DND-41 (cell line): ENCODE measurements around the gene GRK3.
A peak's percentile ranks its signal among the peaks of the same experiment; 100 is the strongest.

Source experiments
- ATAC-seq: fragments of 200-7000 bp; cut with Tn5 transposase; 3 replicates; pipeline ENCODE4 v1.9.1; 2021; ENCODE audit warnings: low read depth; ENCODE audit not compliant: insufficient read depth
- DNase-seq: peaks from one replicate; pipeline ENCODE4 v3.0.0-alpha.2; 2020
- H2AFZ ChIP-seq: 2 replicates; pipeline ENCODE4 v1.6.0; 2012; ENCODE audit warnings: low read depth, low read length
- H3K27ac ChIP-seq: 2 replicates; pipeline ENCODE4 v1.5.1; 2012; ENCODE audit warnings: low read length, inconsistent platforms
- H3K27me3 ChIP-seq: fragments of 200-600 bp; sonication (generic); 2 replicates; pipeline ENCODE4 v1.6.0; 2012; ENCODE audit warnings: low read length, mild to moderate bottlenecking, inconsistent platforms; ENCODE audit not compliant: insufficient read depth, poor library complexity
- H3K36me3 ChIP-seq: 2 replicates; pipeline ENCODE4 v1.5.1; 2012; ENCODE audit warnings: low read length, inconsistent platforms; ENCODE audit not compliant: insufficient read depth
- H3K4me1 ChIP-seq: 2 replicates; pipeline ENCODE4 v1.5.1; 2012; ENCODE audit warnings: mild to moderate bottlenecking, low read length; ENCODE audit not compliant: insufficient read depth
- H3K4me2 ChIP-seq: 2 replicates; pipeline ENCODE4 v1.6.0; 2012; ENCODE audit warnings: mild to moderate bottlenecking, moderate library complexity, low read length, inconsistent platforms; ENCODE audit not compliant: insufficient read depth
- H3K4me3 ChIP-seq, 2 experiments: fragments of 200-600 bp in 1 of 2; shearing (Covaris generic) in 1 of 2; 2 replicates each; pipeline ENCODE4 v1.5.1; 2012 to 2016; ENCODE audit warnings: inconsistent platforms in 2 of 2, low read length in 2 of 2, mild to moderate bottlenecking in 2 of 2, low read depth in 1 of 2, moderate library complexity in 1 of 2
- H3K79me2 ChIP-seq: 2 replicates; pipeline ENCODE4 v1.6.0; 2012; ENCODE audit warnings: low read length, inconsistent platforms; ENCODE audit not compliant: insufficient read depth
- H3K9ac ChIP-seq: 2 replicates; pipeline ENCODE4 v1.6.0; 2012; ENCODE audit warnings: low read depth, mild to moderate bottlenecking, inconsistent platforms, low read length, moderate library complexity
- H3K9me3 ChIP-seq: 2 replicates; pipeline ENCODE4 v1.5.1; 2012; ENCODE audit warnings: low read length, moderate library complexity, mild to moderate bottlenecking, inconsistent platforms; ENCODE audit not compliant: insufficient read depth, severe bottlenecking
- H4K20me1 ChIP-seq: 2 replicates; pipeline ENCODE4 v1.6.0; 2012; ENCODE audit warnings: low read length; ENCODE audit not compliant: insufficient read depth
- EZH2 ChIP-seq: IDR thresholded peaks from 3 replicates; pipeline ENCODE4 v1.6.1; 2012; ENCODE audit warnings: borderline replicate concordance, low read depth, mild to moderate bottlenecking, moderate library complexity, low read length, inconsistent platforms; ENCODE audit not compliant: severe bottlenecking
- TF ChIP-seq, protein P1 (sequence below): IDR thresholded peaks from 2 replicates; pipeline ENCODE4 v1.5.1; 2012; ENCODE audit warnings: borderline replicate concordance, low read length, moderate library complexity, mild to moderate bottlenecking; ENCODE audit not compliant: poor library complexity, severe bottlenecking; ENCODE audit errors: extremely low read depth

Gene GRK3

DNA sequence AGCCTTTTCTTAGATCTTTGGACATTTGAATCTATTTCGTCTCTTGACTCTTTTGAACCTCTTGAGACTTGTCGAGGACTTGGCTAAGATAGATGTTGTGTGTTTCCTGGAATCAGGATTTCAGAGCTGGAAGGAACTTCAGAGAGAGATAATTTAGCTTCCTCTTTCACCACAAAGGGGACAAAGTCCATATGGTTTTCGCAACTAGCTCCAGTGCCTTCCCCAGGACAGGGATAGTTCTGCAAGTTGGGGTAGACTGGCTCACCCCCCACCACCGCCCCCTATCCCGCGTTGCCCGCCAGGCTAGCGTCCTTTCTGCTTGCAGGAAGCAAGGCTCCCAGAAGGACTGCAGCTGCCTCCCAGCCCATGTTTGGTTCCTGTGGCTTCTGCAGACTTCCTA is 101.8 kb downstream of the GRK3 start:
- peak; percentile 78 for ATAC-seq
- H3K4me1 ChIP-seq: peaks cover 9% of the 10 kb centered on the region
- H3K27me3 ChIP-seq: no peaks in the 10 kb centered on the region
- H3K27ac ChIP-seq: no peak overlapping the region
- TF ChIP-seq, protein P1, sequence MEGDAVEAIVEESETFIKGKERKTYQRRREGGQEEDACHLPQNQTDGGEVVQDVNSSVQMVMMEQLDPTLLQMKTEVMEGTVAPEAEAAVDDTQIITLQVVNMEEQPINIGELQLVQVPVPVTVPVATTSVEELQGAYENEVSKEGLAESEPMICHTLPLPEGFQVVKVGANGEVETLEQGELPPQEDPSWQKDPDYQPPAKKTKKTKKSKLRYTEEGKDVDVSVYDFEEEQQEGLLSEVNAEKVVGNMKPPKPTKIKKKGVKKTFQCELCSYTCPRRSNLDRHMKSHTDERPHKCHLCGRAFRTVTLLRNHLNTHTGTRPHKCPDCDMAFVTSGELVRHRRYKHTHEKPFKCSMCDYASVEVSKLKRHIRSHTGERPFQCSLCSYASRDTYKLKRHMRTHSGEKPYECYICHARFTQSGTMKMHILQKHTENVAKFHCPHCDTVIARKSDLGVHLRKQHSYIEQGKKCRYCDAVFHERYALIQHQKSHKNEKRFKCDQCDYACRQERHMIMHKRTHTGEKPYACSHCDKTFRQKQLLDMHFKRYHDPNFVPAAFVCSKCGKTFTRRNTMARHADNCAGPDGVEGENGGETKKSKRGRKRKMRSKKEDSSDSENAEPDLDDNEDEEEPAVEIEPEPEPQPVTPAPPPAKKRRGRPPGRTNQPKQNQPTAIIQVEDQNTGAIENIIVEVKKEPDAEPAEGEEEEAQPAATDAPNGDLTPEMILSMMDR: no peak
- TF ChIP-seq EZH2: no peak
- H2AFZ ChIP-seq: no peak overlapping the region
- peak; percentile 50 for DNase-seq
- H3K79me2 ChIP-seq: no peaks in the 10 kb centered on the region
- no peaks in the 10 kb centered on the region for H3K9me3 ChIP-seq
- H3K4me3 ChIP-seq: no peak overlapping the region
- no peak overlapping the region for H3K9ac ChIP-seq
- H4K20me1 ChIP-seq: no peaks in the 10 kb centered on the region
- H3K36me3 ChIP-seq: no peaks in the 10 kb centered on the region
- H3K4me2 ChIP-seq: no peak overlapping the region

DNA sequence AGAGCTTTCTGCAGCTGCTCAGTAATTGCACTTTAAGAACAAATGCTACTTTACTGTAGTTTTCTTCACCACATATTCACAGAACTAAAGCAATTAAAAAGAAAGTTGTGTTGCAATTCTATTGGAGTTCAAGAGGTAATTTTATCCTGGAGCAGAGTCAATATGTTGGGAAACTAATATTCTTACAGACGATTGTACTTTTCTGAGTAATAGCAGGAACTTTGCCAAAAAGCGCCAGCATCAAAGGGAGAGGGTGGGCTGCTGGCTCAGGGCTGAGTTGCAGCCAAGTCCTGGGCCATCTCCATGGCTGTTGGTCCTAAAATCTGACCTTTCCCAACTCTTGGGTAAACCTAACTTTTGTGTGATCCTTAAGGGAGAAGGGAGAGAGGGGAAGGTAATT is 104.0 kb downstream of the GRK3 start:
- H3K4me2 ChIP-seq: no peak overlapping the region
- ATAC-seq (no peak), DNase-seq (no peak)
- H3K27ac ChIP-seq: no peak overlapping the region
- H3K9ac ChIP-seq: no peak overlapping the region
- no peaks in the 10 kb centered on the region for H3K9me3 ChIP-seq
- H3K79me2 ChIP-seq: no peaks in the 10 kb centered on the region
- no peaks in the 10 kb centered on the region for H3K27me3 ChIP-seq
- H2AFZ ChIP-seq: no peak overlapping the region
- no peaks in the 10 kb centered on the region for H4K20me1 ChIP-seq
- peaks cover 9% of the 10 kb centered on the region for H3K4me1 ChIP-seq
- H3K36me3 ChIP-seq: no peaks in the 10 kb centered on the region
- TF ChIP-seq EZH2: no peak
- TF ChIP-seq, protein P1: no peak
- no peak overlapping the region for H3K4me3 ChIP-seq

DNA sequence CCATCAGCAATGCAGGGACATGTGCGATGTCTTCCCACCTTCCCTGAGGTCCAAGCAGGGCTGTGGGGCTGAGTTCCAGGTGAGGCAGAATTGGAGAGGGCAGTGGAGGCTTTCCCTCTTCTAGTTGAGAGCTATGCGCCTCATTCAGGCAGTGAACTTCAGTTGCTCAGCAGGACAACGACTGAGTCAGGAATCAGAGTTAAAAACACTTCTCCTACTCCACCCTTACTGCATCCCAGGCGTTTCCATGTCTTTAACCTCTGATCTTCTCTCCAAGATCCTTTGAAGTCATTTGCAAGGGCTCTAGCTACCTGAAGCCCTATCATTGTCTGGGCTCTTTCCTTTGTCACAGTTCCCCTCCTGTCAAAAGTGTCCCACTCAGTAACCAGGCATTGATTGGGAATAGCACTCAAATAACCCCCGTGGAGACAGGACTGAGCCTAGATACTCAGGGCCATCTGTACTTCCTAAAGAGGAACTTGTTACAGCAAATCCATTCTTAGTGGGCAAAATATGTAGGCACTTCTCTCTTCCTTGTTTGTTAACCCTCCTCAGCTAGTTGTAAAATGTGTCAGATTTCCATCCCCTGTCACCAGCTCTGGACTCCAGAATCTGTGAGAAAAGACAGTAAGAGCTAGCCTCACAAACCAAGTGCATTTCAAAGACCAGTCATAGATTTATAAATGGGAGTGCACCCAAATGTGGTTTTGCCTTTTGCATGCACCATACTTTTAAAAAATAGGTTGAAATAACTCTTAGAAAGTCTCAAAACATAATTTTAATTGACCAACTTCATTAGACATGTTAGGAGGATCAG is 105.0 kb downstream of the GRK3 start:
- no peaks in the 10 kb centered on the region for H3K36me3 ChIP-seq
- no peak overlapping the region for H3K4me2 ChIP-seq
- DNase-seq (no peak), ATAC-seq (no peak)
- no peak for TF ChIP-seq EZH2
- TF ChIP-seq, protein P1: no peak
- no peak overlapping the region for H2AFZ ChIP-seq
- no peak overlapping the region for H3K4me3 ChIP-seq
- H3K27ac ChIP-seq: no peak overlapping the region
- H3K9me3 ChIP-seq: no peaks in the 10 kb centered on the region
- no peaks in the 10 kb centered on the region for H3K79me2 ChIP-seq
- no peaks in the 10 kb centered on the region for H4K20me1 ChIP-seq
- peaks cover 9% of the 10 kb centered on the region for H3K4me1 ChIP-seq
- H3K27me3 ChIP-seq: no peaks in the 10 kb centered on the region
- H3K9ac ChIP-seq: no peak overlapping the region
